K562 (cell line): Measurements from ENCODE around the gene B9D2. TPM values are rescaled to one million over a fixed set of nuclear protein-coding genes. Genes with fewer than 3 reads are reported as not detected.
A peak's percentile ranks its signal among the peaks of the same experiment; 100 is the strongest.

Source experiments
- ATF7 ChIP-seq: fragments of 450-650 bp; IDR thresholded peaks from 2 replicates; pipeline ENCODE4 v1.7.1; 2014; ENCODE audit warnings: mild to moderate bottlenecking, moderate library complexity
- CBFA2T3 ChIP-seq: fragments of 450-650 bp; IDR thresholded peaks from 2 replicates; pipeline ENCODE4 v1.6.1; 2017
- CBX1 ChIP-seq: sonication (generic); IDR thresholded peaks from 2 replicates; pipeline ENCODE4 v1.6.1; 2016; ENCODE audit warnings: antibody characterized with exemption, low read depth, mild to moderate bottlenecking
- CBX3 ChIP-seq, 2 experiments: IDR thresholded peaks; 1 replicate in 1 of 2; 2 replicates in 1 of 2; pipeline ENCODE4 v1.6.1; 2012; ENCODE audit warnings: inconsistent platforms in 2 of 2, low read length in 2 of 2, borderline replicate concordance in 1 of 2, control low read depth in 1 of 2
- CREB3L1 ChIP-seq: fragments of 450-650 bp; IDR thresholded peaks from 2 replicates; pipeline ENCODE4 v1.6.1; 2014; ENCODE audit warnings: low read depth, mild to moderate bottlenecking, moderate library complexity, borderline replicate concordance
- ELF2 ChIP-seq: fragments of 250-450 bp; sonication (Bioruptor Pico); IDR thresholded peaks from 2 replicates; pipeline ENCODE4 v1.5.0; 2021; ENCODE audit warnings: mild to moderate bottlenecking
- EP300 ChIP-seq: IDR thresholded peaks from 2 replicates; pipeline ENCODE4 v1.6.1; 2012; ENCODE audit warnings: low read length, improper control_type of control experiment
- GABPB1 ChIP-seq: sonication (generic); formaldehyde crosslinking; IDR thresholded peaks from 2 replicates; pipeline ENCODE4 v1.8.0; 2022; ENCODE audit warnings: mild to moderate bottlenecking, missing genetic modification reagents
- GTF2E2 ChIP-seq: fragments of 200-800 bp; sonication (Bioruptor generic); IDR thresholded peaks from 2 replicates; pipeline ENCODE4 v1.6.1; 2016; ENCODE audit warnings: missing genetic modification characterization, missing compliant biosample characterization
- HDGF ChIP-seq: fragments of 450-650 bp; IDR thresholded peaks from 2 replicates; pipeline ENCODE4 v1.6.1; 2016
- NR2F6 ChIP-seq: fragments of 450-650 bp; formaldehyde crosslinking; IDR thresholded peaks from 2 replicates; pipeline ENCODE4 v1.4.0; 2020; ENCODE audit warnings: mild to moderate bottlenecking
- NR4A1 ChIP-seq, 2 experiments: fragments of 250-450 bp in 1 of 2; fragments of 450-650 bp in 1 of 2; sonication (Bioruptor Pico) in 1 of 2; IDR thresholded peaks; 2 replicates each; pipeline versions ENCODE4 v1.4.0 to v1.6.1; 2016 to 2020; ENCODE audit warnings: mild to moderate bottlenecking in 2 of 2, missing compliant biosample characterization in 1 of 2, missing genetic modification characterization in 1 of 2, moderate library complexity in 1 of 2
- PRDM10 ChIP-seq: fragments of 450-650 bp; IDR thresholded peaks from 2 replicates; pipeline ENCODE4 v1.6.1; 2018; ENCODE audit not compliant: partially characterized antibody
- RBM39 ChIP-seq: fragments of 200-400 bp; formaldehyde crosslinking; optimal IDR thresholded peaks from 2 replicates; pipeline ENCODE3; 2018; ENCODE audit warnings: low read depth, low read length
- SLC30A9 ChIP-seq: fragments of 250-450 bp; sonication (Bioruptor Pico); IDR thresholded peaks from 2 replicates; pipeline ENCODE4 v1.8.0; 2022; ENCODE audit warnings: mild to moderate bottlenecking, moderate library complexity
- SP2 ChIP-seq: IDR thresholded peaks from 2 replicates; pipeline ENCODE4 v1.6.1; 2011; ENCODE audit warnings: mild to moderate bottlenecking, low read depth, low read length, moderate library complexity; ENCODE audit not compliant: poor library complexity, severe bottlenecking; ENCODE audit errors: extremely low read depth
- TBP ChIP-seq: optimal IDR thresholded peaks from 2 replicates; pipeline ENCODE3; 2011; ENCODE audit warnings: low read depth, low read length, improper control_type of control experiment
- TOE1 ChIP-seq, 2 experiments: fragments of 450-650 bp in 1 of 2; sonication (generic) in 1 of 2; formaldehyde crosslinking in 1 of 2; IDR thresholded peaks; 2 replicates each; pipeline versions ENCODE4 v1.7.1 to v1.8.0; 2016 to 2022; ENCODE audit warnings: borderline replicate concordance in 2 of 2, mild to moderate bottlenecking in 2 of 2, antibody characterized with exemption in 1 of 2, inconsistent platforms in 1 of 2, low read depth in 1 of 2, missing genetic modification reagents in 1 of 2, moderate library complexity in 1 of 2
- XRCC3 ChIP-seq: fragments of 450-650 bp; IDR thresholded peaks from 2 replicates; pipeline ENCODE4 v1.6.1; 2017; ENCODE audit warnings: mild to moderate bottlenecking, moderate library complexity
- ZNF79 ChIP-seq: fragments of 250-450 bp; sonication (Bioruptor Pico); IDR thresholded peaks from 2 replicates; pipeline ENCODE4 v1.4.0; 2020; ENCODE audit warnings: low read depth, mild to moderate bottlenecking, moderate library complexity
- ZNF830 ChIP-seq: fragments of 250-450 bp; sonication (Bioruptor Pico); IDR thresholded peaks from 2 replicates; pipeline ENCODE4 v1.5.0; 2021; ENCODE audit warnings: mild to moderate bottlenecking
- polyA plus RNA-seq, 8 experiments: library from polyadenylated mRNA; depleted of rRNA in 4 of 8; stranded (reverse) in 5 of 8; unstranded in 3 of 8; fragments of >200 nt; fragmentation: Nextera tagmentation in 2 of 8; fragmentation: Illumina TruSeq in 1 of 8; extraction: Ambion mirVana in 2 of 8; extraction: Trizol in 1 of 8; gene quantifications; 2 replicates each; pipeline versions ENCODE4 v1.2.1 to v1.2.3, GENCODE V29; 2011 to 2014; ENCODE audit warnings: inconsistent platforms in 1 of 8, missing spikeins in 1 of 8
- total RNA-seq, 7 experiments: library from RNA; depleted of rRNA in 6 of 7; stranded (reverse); fragments of >200 nt in 6 of 7; fragmentation: Illumina TruSeq in 2 of 7; extraction: Trizol in 2 of 7; gene quantifications; 2 replicates each; pipeline versions ENCODE4 v1.2.1 to v1.2.3, GENCODE V29; 2011 to 2021; ENCODE audit warnings: low replicate concordance in 1 of 7

The B9D2 gene
- total and polyA plus RNA-seq, 9 of the 15 experiments (the other 6 are each of a cell fraction or from before 2014, with no cell fraction given): 0.83 to 6.9 (median 2.8) TPM

- TF ChIP-seq PRDM10 (peak; percentile 83), ZNF79 (CRISPR knock-in tag) (no peak), NR2F6 (CRISPR knock-in tag) (no peak), HDGF (0 out of 2 replicates have a peak, but pooled peaks have one; percentile 82), GTF2E2 (tag) (peak; percentile 66; the same call in 1 of the 2 replicates), CBFA2T3 (no peak), XRCC3 (no peak), SLC30A9 (CRISPR knock-in tag) (no peak), GABPB1 (no peak), ATF7 (no peak), ZNF830 (CRISPR knock-in tag) (no peak), SP2 (no peak), TOE1 (IDR thresholded peaks at IDR 0.05; ENCODE audit: borderline replicate concordance) (0 out of 2 replicates have a peak, but pooled peaks have one; percentile 4), TOE1 (CRISPR knock-in tag; IDR thresholded peaks at IDR 0.05; ENCODE audit: borderline replicate concordance, low read depth) (0 out of 2 replicates have a peak, but pooled peaks have one; percentile 24), CREB3L1 (no peak), CBX3 (IDR thresholded peaks at IDR 0.05; ENCODE audit: borderline replicate concordance in 1 of 2, low read length in 2 of 2) (peak in 1 of 2 experiments; percentile 29; a peak in 1 of 3 replicates), CBX1 (no peak), ELF2 (CRISPR knock-in tag) (no peak), EP300 (peak; percentile 4; the same call in 1 of the 2 replicates), RBM39 (peak; percentile 16), TBP (no peak), NR4A1 (CRISPR knock-in tag; IDR thresholded peaks at IDR 0.05) (no peak), NR4A1 (tag; IDR thresholded peaks at IDR 0.05) (no peak)
Observed at GRCh38 chr19:41364524-41365391, 809 bp upstream of the B9D2 start (continued).
